GM10266 (cell line): ENCODE results near the gene SMARCD3.

Experiments
- DNase-seq: peaks from one replicate; pipeline ENCODE4 v3.0.0; 2012; ENCODE audit errors: extremely low spot score
- TF ChIP-seq, protein P1 (sequence below): IDR thresholded peaks from 2 replicates; pipeline ENCODE4 v1.5.1; 2012; ENCODE audit warnings: mild to moderate bottlenecking, low read depth; ENCODE audit not compliant: control insufficient read depth, insufficient read depth; ENCODE audit errors: missing control alignments

Gene SMARCD3

DNA sequence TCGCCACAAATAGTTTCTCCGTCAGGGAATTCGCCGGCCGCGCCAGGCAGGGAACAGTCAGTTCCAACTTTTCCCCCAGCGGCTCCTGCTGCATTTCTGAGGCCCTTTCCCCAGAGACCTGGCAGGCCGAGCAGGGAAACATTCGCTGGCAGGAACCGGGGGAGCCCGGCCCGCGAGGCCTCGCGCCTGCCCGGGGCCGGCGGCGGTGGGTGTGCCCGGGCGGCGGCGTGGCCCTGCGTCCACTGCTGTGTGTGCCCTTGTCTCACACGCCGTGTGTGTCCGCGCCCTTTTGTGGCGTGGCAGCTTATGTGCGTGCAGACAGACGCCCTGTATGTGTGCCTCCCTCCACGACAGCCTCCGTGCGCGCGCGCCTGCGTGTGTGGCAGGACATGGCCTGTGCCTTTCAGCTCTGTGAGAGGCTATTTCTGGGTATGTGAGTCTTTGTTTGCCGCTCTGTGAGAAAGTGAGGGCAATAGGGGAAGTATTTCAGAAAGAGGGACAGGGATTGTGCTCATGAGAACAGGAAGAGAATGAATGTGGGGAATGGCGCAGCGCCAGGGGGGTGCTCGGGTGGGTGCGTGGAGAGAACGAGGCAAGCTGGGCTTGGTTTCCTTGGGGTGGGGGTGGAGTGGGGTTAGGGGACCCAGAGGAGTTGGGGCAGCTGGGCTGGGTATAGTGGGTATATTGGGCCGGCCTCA, 689 bp upstream of the SMARCD3 start:
- TF ChIP-seq, protein P1, sequence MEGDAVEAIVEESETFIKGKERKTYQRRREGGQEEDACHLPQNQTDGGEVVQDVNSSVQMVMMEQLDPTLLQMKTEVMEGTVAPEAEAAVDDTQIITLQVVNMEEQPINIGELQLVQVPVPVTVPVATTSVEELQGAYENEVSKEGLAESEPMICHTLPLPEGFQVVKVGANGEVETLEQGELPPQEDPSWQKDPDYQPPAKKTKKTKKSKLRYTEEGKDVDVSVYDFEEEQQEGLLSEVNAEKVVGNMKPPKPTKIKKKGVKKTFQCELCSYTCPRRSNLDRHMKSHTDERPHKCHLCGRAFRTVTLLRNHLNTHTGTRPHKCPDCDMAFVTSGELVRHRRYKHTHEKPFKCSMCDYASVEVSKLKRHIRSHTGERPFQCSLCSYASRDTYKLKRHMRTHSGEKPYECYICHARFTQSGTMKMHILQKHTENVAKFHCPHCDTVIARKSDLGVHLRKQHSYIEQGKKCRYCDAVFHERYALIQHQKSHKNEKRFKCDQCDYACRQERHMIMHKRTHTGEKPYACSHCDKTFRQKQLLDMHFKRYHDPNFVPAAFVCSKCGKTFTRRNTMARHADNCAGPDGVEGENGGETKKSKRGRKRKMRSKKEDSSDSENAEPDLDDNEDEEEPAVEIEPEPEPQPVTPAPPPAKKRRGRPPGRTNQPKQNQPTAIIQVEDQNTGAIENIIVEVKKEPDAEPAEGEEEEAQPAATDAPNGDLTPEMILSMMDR: no peak
- peak; percentile 56 for DNase-seq

DNA sequence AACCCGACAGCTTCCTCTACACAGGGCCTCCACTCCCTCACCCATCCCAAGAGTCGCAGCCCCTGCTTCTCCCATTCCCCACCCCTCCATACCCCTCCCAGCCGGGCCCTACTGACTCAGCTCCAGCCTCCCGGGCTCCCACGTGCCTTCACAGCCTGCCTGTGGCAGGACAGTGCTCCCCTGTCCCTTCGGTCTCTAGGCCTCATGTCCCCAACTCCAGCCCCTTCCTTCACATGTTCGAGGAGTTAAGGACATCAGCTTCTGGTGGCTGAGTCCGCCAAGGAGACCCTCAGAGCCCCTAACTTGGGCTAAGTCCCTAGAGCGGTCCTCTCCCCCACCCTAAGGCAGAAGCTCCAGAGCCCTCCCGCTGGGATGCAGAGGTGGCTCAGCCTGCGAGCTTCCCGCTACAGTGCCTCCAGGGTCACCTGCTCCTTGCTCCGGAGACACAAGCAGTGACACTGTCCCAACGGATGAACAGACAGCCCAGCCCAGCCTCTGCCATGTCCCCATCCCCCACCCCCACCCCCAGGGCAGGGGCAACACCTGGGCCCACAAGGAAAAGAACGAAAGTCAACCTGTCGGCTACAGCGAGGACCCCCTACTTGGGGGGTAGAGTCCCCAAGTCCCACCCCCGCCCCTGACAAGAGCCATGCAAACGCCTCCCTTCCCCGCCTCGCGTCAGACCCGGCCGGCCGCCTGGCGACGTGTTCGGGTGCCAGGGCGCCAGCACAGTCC, 716 bp downstream of the SMARCD3 start:
- peak; percentile 57 for DNase-seq
- TF ChIP-seq, protein P1: no peak

DNA sequence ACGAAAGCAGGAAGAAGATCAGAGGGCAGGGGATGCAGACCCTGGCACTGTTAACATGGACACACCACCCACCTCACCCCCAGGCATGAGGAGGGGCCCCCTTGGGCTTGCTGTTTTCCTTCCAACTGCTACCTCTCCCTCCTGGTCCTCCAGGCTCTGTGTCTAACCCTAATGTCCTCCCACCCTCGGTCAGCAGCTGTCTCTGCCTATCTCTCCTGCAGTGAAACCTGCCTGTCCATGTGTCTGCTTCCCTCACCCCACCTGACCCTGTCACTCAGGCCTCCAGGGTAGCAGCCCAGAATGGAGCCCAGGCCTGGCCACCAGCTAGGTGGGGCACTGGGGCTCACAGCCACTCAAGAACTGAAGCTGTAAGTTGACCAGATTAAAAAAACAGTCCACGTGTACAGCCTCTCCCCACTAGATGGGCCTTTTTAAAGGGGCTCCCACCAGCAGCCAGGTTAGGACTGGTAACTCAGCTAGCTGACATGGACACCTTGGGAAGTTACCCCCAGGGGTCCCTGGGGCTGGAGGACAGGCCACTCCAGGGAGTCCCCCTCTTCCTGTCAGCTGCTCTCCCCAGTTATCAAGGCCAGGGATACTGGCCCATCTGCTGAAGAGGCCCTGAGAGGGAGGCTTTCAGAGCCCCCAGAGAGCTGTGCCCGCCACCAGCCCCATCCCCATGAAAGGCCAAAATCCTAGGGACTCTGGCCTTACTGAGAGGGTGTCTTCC, 1.5 kb downstream of the SMARCD3 start:
- TF ChIP-seq, protein P1: no peak
- no peak for DNase-seq

DNA sequence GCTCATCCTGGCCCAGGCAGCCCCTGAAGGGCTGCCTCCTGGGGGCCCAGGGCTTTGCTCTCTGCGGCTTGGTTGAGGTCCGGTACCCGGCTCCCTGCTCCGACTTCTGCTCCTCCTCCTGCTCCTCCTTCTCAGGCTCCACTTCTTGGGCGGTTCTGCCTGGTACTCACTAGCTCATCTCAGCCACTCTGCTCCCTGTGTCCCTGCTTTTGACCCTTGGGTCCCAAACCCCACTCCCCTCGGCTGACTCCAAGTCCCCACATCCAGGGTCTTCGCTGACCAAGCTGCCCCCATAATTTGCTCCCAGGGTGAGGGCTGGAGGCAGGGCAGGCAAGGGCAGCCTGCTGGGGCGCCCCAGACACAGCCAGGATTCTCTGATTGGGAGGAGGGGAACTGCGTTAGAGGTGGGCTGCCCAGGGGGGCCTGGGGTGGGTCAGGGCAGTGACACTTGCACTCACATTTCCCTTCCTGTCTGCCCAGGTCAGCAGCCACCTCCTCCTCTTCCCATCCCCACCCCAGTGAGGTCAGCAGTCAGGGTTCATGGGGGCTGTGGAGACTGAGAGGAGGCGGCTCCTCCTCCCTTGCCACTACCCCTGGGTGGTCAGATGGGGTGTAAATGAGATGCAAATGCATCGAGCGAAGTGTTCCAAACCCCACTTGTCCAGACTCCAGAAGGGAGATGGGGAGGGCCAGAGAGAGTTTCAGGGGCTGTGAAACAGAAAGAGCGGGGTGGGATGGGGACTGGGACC, 2.2 kb downstream of the SMARCD3 start:
- DNase-seq: no peak
- TF ChIP-seq, protein P1: no peak

DNA sequence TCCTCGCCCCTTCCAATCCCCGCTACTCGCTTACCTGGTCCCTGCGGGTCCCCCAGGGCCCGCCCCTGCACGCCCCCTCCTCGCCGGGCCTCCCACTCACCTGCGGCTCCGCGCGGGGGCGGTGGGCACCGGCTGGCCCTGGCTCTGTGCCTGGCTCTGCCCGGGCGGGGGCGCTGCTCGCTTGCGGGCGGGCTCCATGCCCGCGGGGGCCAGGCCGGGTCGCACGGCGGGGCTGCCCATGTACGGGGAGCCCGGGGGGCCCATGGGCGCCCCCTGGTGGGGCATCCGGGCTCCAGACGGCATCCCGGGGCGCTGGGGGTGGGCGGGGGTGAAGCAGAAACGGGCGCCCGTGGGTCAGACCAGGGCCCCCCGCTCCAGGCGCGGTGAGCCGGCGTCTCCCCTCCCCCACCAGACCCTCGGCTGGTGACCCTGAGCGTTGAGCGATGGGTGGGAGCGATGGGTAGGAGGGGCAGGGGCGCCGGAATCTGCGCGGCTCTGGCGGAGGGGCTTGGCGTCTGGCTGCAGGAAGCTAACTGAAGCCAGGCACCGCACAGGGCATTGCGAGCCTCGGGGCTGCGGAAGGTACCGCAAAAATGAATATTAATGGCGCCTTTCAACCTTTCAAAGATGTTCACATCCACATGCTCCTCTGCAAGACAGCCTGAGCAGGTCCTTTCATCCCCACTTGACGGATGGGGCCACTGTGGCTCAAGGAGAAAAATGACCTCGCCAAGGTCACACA, 3.0 kb downstream of the SMARCD3 start:
- TF ChIP-seq, protein P1: peak; percentile 52
- DNase-seq: peak; percentile 93

DNA sequence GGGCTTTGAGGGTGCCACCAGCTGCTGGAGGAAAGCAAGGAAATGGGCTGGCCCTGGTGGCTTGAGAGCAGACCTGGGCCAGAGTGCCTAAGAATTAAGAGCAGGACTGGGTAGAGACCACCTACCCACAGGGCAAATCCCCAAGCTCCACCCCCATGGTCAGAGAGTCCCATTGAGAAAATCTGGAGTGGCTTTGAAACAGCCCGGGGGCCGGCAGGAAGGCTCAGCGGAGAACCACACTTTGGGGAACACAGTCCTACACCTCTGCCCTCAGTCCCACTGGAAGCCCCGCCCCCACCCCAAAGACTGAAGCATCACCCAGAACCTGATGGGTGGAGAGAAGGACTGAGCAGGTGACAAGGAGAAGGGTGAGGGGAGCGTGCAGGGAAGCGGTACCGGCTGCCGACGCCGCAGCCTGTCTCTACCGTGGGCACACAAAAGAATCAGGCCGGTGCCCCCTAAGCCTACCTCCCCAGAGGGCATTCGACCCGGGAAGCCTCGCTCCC, 3.6 kb downstream of the SMARCD3 start:
- TF ChIP-seq, protein P1: no peak
- no peak for DNase-seq
